Measurements from ENCODE around the gene CELF3.

CELF3 gene

DNA sequence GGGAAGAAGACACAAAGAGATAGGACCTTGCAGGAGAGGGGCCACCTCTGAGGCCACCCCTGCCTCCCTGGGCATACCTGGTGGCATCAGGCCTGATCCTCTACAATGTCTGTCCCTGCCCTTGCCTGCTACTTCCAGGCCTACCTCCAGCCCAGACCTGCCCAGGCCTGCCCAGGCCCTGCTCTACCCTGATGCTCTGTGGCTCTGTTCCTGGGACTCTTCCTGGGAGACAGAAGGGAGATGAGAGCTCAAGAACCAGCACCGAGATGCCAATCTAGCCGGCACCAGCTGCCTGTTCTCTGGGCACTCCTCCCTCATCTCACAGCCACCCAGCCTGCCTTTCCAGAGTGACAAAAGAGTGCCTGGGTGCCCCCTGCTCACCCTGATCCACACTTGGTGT, 2.7 kb downstream of the CELF3 start:
- Mint-ChIP-seq H3K4me1 (peaks cover 6% of the 10 kb centered on the region), H3K4me3 (no peak overlapping the region), H3K36me3 (ENCODE audit: low read depth) (no peaks in the 10 kb centered on the region), H3K9me3 (no peaks in the 10 kb centered on the region), H3K27ac (peak overlapping the region; percentile 10), H3K27me3 (peaks cover 43% of the 10 kb centered on the region)
- ATAC-seq (no peak), DNase-seq (no peak)

DNA sequence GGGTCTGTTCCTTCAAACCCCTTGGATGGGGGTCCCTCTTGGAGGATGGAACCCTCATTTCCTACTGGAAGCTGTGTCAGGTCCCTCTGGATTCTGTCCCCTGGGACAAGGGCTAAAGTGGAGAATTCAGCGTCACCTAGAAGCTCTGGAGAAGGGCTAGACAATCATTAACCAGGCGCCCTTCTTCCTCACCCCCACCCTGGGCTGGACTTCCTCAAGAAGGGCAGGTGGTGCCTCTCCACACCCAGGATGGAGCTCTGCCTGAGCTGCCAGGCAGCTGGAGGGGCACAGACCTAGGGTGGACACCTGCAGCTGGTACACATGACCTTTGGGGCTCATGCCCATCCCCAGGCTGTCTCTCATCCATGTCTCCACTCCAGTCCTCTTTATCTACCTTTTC, 3.6 kb downstream of the CELF3 start:
- no peak overlapping the region for H3K4me3 Mint-ChIP-seq
- DNase-seq (no peak), ATAC-seq (no peak)
- no peak overlapping the region for H3K27ac Mint-ChIP-seq
- peaks cover 35% of the 10 kb centered on the region for H3K27me3 Mint-ChIP-seq
- no peaks in the 10 kb centered on the region for H3K36me3 Mint-ChIP-seq (ENCODE audit: low read depth)
- H3K9me3 Mint-ChIP-seq, result no peaks in the 10 kb centered on the region
- H3K4me1 Mint-ChIP-seq, result peaks cover 6% of the 10 kb centered on the region

DNA sequence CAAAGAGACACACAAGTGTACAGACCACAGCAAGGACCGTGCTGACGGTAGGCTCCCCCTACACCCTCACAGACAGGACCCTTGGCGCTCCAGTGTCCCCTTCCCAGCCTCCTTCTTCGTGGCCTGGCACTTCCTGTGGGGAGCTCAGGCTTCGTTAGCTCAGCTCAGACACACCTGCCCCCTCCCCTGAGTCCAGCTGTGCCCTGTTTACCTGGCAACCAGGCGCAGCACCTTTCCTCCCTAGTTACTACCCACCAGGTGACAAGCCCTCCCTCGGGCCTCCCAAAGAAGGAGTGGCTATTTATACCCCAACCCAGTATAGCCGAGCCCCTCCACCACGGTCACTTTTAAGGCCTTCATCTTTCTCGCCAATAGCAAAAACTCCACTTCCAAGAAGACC, 4.7 kb downstream of the CELF3 start:
- Mint-ChIP-seq H3K27me3 (peaks cover 24% of the 10 kb centered on the region), H3K27ac (no peak overlapping the region), H3K36me3 (ENCODE audit: low read depth) (no peaks in the 10 kb centered on the region), H3K9me3 (no peaks in the 10 kb centered on the region), H3K4me1 (peaks cover 2% of the 10 kb centered on the region), H3K4me3 (no peak overlapping the region)
- no peak for ATAC-seq
- no peak for DNase-seq

DNA sequence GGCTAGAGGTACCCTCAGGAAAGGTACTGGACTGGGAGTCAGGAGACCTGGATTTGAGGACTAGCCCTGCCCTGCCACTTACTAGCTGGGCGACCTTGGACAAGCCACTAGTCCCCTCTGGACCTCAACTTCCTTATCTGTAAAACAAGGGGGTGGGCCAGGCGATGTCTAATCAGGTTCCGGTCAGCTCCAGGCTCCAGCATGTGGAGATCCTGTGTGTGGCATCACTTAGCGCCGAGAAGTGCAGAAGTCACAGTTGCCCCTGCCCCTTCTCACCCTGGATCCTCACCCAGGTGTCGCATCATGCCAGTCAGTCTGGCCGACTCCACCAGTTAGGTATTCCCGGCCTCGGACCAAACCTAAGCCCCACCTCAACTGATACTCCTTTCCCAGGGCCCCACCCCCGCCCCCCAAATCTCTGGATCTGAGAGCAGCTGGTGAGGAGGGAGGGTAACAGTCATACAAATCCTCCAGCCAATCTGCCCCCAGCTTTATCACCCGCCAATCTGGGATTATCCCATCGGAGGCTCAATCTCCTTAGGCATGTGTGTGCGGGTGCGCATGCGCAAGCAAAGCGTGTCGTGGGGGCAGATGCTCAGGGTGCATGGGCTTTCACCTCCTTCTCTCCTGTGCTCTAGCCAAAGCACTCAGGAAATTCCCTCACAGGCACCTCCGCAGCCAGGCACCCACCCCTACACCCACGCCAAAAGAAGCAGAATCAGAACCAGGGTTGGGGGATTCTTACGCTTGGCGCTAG, 5.4 kb downstream of the CELF3 start:
- ATAC-seq (no peak), DNase-seq (no peak)
- Mint-ChIP-seq H3K9me3 (no peaks in the 10 kb centered on the region), H3K27ac (no peak overlapping the region), H3K4me3 (no peak overlapping the region), H3K27me3 (peaks cover 20% of the 10 kb centered on the region), H3K4me1 (no peaks in the 10 kb centered on the region), H3K36me3 (ENCODE audit: low read depth) (no peaks in the 10 kb centered on the region)

DNA sequence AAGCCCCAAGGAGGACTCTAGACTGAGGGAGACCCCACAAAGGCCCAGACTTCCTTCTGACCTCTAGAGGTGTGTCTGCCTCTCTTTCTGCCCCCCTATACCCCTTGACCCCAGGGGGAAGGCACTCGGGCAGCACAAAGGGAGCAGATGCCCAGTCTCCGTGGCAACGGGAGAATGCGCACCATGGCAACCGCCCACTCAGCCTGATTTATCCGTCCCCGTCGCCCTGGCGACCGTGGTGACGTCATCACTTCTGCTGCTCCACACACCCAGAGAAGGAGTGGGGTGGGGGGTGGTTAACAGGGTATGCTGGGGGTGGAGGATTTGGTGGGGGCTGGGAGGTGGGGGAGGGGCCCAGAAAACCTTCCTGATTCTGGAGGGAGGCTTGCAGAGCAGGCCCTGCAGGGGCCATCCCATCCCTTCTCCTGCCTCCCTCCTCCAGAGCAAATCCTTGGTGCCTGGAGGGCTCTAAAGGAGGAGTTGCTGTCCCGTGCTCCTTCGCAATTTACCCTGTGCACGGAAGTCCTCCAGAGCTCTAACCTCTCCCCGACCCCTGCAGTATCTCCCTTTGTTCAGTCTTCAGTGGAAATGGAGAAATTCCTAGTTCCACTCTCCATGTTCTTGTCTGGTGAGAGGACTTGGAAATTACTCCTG, 6.3 kb downstream of the CELF3 start:
- H3K27me3 Mint-ChIP-seq, result peaks cover 11% of the 10 kb centered on the region
- H3K4me3 Mint-ChIP-seq, result no peak overlapping the region
- peak; percentile 29 for ATAC-seq
- H3K4me1 Mint-ChIP-seq, result no peaks in the 10 kb centered on the region
- H3K27ac Mint-ChIP-seq, result no peak overlapping the region
- no peaks in the 10 kb centered on the region for H3K36me3 Mint-ChIP-seq (ENCODE audit: low read depth)
- no peaks in the 10 kb centered on the region for H3K9me3 Mint-ChIP-seq
- DNase-seq, result peak; percentile 40

DNA sequence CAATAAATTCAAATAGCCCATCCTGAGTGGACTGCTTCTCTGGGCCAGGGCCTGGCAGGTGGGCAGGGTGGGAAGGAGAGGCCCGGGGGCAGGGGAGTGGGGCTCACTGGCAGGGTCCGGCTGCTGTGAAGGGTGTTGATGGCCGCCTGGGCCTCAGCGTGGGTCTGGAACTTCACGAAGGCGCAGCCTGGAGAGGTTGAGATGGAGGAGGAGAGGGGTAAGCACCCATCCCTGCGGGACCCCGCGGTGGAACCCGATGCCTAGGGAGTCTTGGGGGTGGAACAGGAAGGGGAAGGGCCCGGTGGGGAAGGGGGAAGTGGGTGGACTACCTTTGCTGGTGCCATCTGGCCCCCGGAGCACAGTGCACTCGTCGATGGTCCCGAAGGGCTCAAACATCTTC, 7.7 kb downstream of the CELF3 start:
- no peak for DNase-seq
- H3K4me1 Mint-ChIP-seq, result no peaks in the 10 kb centered on the region
- no peaks in the 10 kb centered on the region for H3K27me3 Mint-ChIP-seq
- no peak overlapping the region for H3K4me3 Mint-ChIP-seq
- H3K27ac Mint-ChIP-seq, result no peak overlapping the region
- no peaks in the 10 kb centered on the region for H3K9me3 Mint-ChIP-seq
- H3K36me3 Mint-ChIP-seq (ENCODE audit: low read depth), result no peaks in the 10 kb centered on the region
- ATAC-seq, result no peak

DNA sequence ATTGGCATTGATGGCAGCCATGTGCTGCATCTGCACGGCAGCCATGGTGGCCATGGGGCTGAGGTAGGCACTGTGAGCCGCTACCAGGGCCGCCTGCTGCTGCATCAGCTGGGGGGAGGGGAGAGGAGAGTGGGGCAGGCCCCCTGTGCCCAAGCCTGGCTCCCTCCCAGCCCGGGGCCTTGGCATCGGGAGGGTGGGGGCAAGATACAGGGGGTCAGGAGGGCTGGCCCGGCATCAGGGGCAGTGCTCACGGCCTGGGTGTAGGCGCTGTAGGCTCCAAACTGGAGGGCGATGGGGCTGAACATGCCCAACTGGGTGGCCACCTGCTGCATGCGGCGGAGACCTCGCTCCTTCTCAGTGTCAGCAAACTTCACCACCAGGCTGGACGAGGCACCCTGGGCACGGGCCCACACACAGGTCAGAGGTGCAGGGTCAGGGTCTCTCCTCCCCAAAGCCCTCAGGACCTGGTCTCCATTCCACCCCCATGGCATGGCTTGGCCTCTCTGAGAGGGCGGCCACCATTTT, 9.0 kb downstream of the CELF3 start:
- Mint-ChIP-seq H3K27me3 (no peaks in the 10 kb centered on the region), H3K27ac (no peak overlapping the region), H3K36me3 (ENCODE audit: low read depth) (no peaks in the 10 kb centered on the region), H3K4me1 (peaks cover 3% of the 10 kb centered on the region), H3K9me3 (no peaks in the 10 kb centered on the region), H3K4me3 (no peak overlapping the region)
- DNase-seq (no peak), ATAC-seq (no peak)

DNA sequence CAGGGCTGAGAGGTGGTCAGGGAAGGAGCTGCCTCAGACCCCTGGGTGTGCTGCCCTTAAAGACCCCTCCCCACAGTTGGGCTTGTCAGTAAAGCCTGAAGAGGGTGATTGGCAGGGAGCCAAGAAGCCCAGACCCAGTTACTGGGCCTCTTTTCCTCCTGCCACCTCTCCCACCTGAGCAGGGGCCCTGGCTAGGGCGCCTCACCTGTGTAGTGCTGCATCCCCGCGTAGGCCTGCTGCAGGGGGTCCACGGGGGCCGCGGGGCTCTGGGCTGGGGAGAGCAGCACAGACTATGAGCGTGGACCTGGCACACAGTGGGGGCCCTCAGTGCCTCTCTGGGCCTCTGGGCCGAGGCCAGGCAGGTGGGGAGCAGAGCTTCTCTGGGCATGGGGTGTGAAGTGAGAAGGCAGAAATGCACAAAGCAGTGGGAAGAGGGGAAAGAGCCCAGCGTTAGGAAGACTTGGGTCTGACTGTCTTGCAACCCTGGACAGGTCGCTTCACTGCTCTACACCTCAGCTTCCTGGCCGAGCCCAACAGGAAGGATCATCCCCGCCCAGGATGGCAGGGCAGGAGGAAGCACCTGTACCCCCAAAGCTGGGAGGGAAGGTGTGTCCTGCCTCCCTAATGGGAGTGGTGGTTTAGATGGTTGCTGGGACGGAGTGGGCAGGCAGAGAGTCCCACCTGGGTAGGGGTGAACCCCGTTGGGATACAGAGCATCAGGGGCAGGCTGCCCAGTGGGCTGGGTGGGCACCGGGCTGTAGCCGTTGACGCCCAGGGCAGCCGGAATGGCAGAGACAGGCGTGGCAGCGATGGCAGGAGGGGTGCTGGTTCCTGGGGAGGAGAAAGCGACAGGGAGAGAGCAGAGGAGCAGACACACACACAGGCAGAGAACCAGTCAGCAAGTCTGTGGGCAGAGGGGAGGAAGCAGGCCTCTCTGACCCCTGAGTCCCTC, 9.9 kb downstream of the CELF3 start:
- no peak overlapping the region for H3K27ac Mint-ChIP-seq
- no peaks in the 10 kb centered on the region for H3K9me3 Mint-ChIP-seq
- ATAC-seq (no peak), DNase-seq (no peak)
- peaks cover 3% of the 10 kb centered on the region for H3K4me1 Mint-ChIP-seq
- H3K36me3 Mint-ChIP-seq (ENCODE audit: low read depth), result no peaks in the 10 kb centered on the region
- no peak overlapping the region for H3K4me3 Mint-ChIP-seq
- H3K27me3 Mint-ChIP-seq, result no peaks in the 10 kb centered on the region

DNA sequence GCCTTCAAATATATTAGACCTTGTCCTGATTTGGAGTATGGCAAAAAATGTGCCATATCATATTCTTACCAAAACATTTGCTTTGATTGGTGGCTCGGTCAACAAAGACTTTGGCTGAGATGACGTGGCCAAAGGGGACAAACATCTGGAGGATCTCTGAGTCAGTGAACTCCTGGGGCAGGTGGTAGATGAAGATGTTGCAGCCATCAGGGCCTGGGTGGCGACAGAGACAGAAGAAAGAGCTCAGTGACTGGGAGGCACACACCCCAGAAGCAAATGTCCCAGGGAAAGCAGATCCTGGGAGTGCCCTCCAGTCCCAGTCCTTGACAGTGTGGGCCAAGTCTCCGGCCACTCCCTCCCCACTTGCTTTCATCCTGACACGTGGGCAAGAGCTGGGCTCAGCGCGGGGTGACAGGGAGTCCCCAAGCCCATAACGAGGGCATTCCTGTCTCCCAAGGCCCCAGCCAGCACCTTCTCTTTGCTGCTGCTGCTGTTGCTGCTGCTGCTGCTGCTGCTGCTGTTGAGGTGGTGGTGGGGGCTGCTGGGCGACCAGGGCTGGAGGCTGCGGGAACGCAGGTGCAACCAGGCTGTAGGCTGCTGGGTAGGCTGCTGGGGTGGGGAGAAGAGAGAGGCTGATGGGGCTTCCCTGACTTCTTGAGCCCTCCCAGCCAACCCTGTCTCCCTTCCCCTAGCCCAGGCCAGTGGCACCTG, 10.7 kb downstream of the CELF3 start:
- Mint-ChIP-seq H3K4me1 (peaks cover 3% of the 10 kb centered on the region), H3K27me3 (no peaks in the 10 kb centered on the region), H3K4me3 (no peak overlapping the region), H3K27ac (no peak overlapping the region), H3K36me3 (ENCODE audit: low read depth) (no peaks in the 10 kb centered on the region), H3K9me3 (no peaks in the 10 kb centered on the region)
- DNase-seq (no peak), ATAC-seq (no peak)

DNA sequence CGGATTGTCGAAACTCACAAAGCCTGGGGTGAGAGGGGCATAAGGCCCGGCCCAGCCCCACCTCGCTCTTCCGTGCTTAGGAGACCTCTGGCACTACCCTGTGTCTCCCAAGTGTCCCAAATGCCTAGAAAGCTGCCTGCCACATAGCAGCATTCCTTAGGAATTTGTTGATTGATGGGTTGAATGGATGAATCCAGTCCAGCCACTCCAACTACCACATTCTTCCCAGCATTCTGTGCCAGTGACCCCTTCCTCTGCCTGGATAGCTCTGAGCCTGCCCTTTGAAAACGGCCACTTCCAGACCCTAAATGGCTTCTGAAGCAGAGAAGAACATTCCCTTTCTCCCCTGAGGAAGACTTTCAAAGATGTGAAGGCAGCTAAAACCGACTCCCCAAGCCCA, 11.5 kb downstream of the CELF3 start:
- H3K36me3 Mint-ChIP-seq (ENCODE audit: low read depth), result no peaks in the 10 kb centered on the region
- DNase-seq (no peak), ATAC-seq (no peak)
- H3K4me3 Mint-ChIP-seq, result no peak overlapping the region
- H3K4me1 Mint-ChIP-seq, result peaks cover 3% of the 10 kb centered on the region
- H3K27me3 Mint-ChIP-seq, result no peaks in the 10 kb centered on the region
- no peaks in the 10 kb centered on the region for H3K9me3 Mint-ChIP-seq
- H3K27ac Mint-ChIP-seq, result no peak overlapping the region

DNA sequence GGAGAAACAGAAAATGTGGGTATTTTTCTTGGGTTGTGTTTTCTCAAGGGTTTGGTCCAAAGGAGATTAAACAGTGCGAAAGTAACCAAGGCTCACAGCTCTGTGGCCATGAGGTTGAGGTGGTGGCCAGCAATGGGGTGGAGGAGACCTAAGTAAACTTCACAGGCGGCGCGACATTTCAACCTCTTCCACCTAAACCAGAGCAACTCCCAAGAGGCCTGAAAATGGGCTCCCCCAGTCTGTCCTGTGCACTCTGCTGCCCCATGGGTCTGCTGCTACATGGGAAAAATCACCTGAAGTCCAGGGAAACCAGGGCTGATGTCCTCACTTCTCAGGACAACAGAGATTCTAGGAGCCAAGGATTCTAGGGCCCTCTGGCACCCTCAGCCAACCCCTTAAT, 12.4 kb downstream of the CELF3 start:
- Mint-ChIP-seq H3K27me3 (no peaks in the 10 kb centered on the region), H3K36me3 (ENCODE audit: low read depth) (no peaks in the 10 kb centered on the region), H3K27ac (no peak overlapping the region), H3K9me3 (no peaks in the 10 kb centered on the region), H3K4me1 (peaks cover 3% of the 10 kb centered on the region), H3K4me3 (no peak overlapping the region)
- ATAC-seq (no peak), DNase-seq (no peak)

DNA sequence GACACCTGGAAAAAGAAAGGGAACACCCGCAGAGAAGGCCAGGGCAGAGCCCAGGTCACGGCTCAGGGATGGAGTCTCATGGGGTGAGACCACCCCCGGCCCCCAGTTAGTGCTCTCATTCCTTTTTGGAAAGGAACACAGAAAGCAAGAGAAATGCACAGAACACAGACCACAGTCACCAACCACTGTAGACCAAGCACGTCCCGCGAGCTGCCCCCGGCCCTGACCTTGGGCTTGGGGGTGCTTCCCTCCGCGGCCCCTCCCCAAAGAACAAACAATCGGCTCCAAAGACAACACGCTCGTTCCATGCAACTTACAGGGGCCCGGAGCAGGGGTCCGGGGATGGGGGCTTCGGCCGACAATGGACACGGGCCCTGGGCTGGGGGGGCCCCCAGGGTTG, 12.8 kb downstream of the CELF3 start:
- DNase-seq (no peak), ATAC-seq (no peak)
- Mint-ChIP-seq H3K27ac (no peak overlapping the region), H3K36me3 (ENCODE audit: low read depth) (no peaks in the 10 kb centered on the region), H3K9me3 (no peaks in the 10 kb centered on the region), H3K4me3 (no peak overlapping the region), H3K27me3 (no peaks in the 10 kb centered on the region), H3K4me1 (peaks cover 3% of the 10 kb centered on the region)

DNA sequence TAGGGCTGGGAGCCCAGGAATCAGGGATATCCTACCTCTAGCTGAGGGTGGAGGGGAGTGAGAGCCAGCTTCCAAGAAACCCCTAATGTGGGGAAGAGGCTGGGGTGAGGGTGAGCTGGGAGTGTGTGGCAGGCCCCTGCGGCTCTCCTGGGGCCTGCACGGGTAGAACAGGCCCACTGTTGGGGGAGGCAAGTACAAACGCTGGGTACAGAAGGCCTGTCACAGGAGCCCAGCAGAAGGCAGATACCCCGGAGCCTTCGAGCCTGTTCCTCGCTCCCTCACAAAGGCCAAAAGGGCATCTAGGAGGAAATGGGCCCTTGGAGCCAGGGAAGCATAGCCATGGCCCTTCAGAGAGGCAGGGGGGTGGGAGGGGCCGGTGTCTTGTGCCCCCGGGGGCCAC, 13.7 kb downstream of the CELF3 start:
- no peak overlapping the region for H3K27ac Mint-ChIP-seq
- H3K4me3 Mint-ChIP-seq, result no peak overlapping the region
- no peak for DNase-seq
- no peaks in the 10 kb centered on the region for H3K27me3 Mint-ChIP-seq
- ATAC-seq, result no peak
- peaks cover 3% of the 10 kb centered on the region for H3K4me1 Mint-ChIP-seq
- no peaks in the 10 kb centered on the region for H3K9me3 Mint-ChIP-seq
- no peaks in the 10 kb centered on the region for H3K36me3 Mint-ChIP-seq (ENCODE audit: low read depth)

DNA sequence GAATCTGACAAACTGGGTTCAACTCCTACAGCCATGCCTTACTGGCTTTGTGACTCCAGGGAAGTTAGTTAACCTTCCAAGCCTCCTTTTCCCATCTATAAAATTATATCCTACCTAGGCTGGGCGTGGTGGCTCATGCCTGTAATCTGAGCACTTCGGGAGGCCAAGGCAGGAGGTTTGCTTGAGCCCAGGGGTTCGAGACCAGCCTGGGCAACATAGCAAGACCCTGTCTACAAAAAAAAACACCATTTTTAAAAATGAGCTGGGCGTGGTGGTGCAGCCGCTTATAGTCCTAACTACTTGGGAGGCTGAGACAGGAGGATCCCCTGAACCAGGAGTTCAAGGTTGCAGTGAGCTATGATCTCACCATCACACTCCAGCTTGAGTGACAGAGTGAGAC, 15.1 kb downstream of the CELF3 start:
- Mint-ChIP-seq H3K27me3 (no peaks in the 10 kb centered on the region), H3K4me1 (peaks cover 3% of the 10 kb centered on the region), H3K4me3 (no peak overlapping the region), H3K27ac (no peak overlapping the region), H3K9me3 (no peaks in the 10 kb centered on the region), H3K36me3 (ENCODE audit: low read depth) (no peaks in the 10 kb centered on the region)
- ATAC-seq (no peak), DNase-seq (no peak)

All from activated naive CD8-positive, alpha-beta T cell treated with anti-CD3 and anti-CD28 coated beads, Interleukin-2, amount 50 U/mL, for 24 hours (primary cell).